ENCODE data around the gene MACIR.

MACIR gene

DNA sequence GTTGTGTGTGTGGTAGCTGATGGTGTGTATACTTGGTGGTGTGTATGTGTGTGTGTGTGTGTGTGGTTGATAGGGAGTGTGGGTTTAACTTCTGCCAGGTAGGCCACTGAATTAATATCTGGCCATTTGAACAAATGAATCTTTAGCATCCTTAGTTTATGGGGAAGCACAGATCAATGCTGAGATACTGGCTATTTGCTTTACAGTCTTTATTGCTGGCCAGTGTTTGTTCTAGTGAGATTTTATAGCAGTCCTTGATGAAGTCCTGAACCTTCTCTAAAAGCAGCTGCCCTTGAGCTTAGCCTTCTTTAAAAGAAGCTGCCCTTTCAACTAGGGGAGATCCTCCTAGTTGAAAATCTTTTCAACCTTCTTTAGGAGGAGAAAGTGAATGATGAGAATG is 69.3 kb downstream of the MACIR start:
- H3K27ac ChIP-seq = no peak overlapping the region
- H3K4me3 ChIP-seq (ENCODE audit: low read depth, low read length) = no peak overlapping the region
- TF ChIP-seq, protein P1, sequence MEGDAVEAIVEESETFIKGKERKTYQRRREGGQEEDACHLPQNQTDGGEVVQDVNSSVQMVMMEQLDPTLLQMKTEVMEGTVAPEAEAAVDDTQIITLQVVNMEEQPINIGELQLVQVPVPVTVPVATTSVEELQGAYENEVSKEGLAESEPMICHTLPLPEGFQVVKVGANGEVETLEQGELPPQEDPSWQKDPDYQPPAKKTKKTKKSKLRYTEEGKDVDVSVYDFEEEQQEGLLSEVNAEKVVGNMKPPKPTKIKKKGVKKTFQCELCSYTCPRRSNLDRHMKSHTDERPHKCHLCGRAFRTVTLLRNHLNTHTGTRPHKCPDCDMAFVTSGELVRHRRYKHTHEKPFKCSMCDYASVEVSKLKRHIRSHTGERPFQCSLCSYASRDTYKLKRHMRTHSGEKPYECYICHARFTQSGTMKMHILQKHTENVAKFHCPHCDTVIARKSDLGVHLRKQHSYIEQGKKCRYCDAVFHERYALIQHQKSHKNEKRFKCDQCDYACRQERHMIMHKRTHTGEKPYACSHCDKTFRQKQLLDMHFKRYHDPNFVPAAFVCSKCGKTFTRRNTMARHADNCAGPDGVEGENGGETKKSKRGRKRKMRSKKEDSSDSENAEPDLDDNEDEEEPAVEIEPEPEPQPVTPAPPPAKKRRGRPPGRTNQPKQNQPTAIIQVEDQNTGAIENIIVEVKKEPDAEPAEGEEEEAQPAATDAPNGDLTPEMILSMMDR (IDR thresholded peaks at IDR 0.05; ENCODE audit: low read depth, low read length, missing control alignments) = no peak
- DNase-seq = no peak
- H3K36me3 ChIP-seq (replicated peaks) = no peaks in the 10 kb centered on the region
- no peaks in the 10 kb centered on the region for H3K27me3 ChIP-seq (replicated peaks)
- in situ Hi-C loops (cut with HindIII; ENCODE audit: low pct_ligation_motif_present, low sequenced_read_pairs) = no loop called here
